ENCODE results near the gene CCDC86.

CCDC86 gene

GRCh38 chr11:60899046-60899936, 57.4 kb downstream of the CCDC86 start:
- DNase-seq: peak; percentile 40 to 69

DNA sequence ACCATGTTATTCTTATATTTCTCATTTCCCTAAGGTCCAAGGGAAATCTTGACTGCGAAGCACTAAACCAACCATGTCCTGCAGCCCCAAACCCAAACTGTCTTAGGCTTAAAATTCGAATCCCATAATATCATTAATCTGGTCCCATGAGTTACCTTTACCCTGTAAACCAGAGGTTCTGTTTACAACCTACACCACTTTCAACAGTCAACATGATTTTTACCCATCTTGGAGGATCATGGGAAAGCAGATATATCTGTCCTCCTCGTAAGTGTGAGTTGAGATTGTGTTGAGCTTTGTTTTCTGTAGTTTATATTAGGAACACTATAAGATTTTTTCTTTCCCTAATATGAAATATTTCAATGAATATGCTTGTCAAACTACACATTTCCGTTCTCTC, 58.1 kb downstream of the CCDC86 start:
- DNase-seq: no peak

Measured in Kasumi-1 (cell line).